ENCODE measurements around the gene CPSF4L. TPM values are rescaled to one million over a fixed set of nuclear protein-coding genes. Genes with fewer than 3 reads are reported as not detected.
A peak's percentile ranks its signal among the peaks of the same experiment; 100 is the strongest.

CPSF4L gene
- total RNA-seq, 1 donor from 2014 or later: not detected

DNA sequence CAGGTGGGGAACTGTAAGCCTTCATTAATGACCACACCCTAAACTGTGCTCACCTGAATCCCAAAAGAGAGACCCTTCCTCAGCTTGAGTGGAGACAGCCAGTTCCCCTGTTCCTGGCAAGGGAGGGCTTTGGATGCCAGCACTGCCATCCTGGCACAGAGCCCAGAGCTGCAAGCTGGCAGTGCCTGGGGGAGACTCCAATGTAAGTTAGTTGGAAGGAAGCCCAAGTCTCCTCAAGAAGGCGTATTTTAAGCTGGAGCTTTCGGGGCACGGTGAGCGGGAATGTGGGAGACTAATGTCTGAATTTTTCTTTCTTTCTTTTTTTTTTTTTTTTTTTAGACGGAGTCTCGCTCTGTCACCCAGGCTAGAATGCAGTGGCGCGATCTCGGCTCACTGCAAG is 45.5 kb upstream of the CPSF4L start:
- Histone ChIP-seq H3K4me3 (no peak overlapping the region), H3K27me3 (ENCODE audit: low read depth) (no peaks in the 10 kb centered on the region), H3K9me3 (no peaks in the 10 kb centered on the region), H3K27ac (peak overlapping the region; percentile 99), H3K4me1 (peaks cover 79% of the 10 kb centered on the region), H3K36me3 (no peaks in the 10 kb centered on the region)
- ATAC-seq (no peak), DNase-seq (no peak)
- intact Hi-C loops (cut with DNase I): no loop called here
- TF ChIP-seq, protein P1, sequence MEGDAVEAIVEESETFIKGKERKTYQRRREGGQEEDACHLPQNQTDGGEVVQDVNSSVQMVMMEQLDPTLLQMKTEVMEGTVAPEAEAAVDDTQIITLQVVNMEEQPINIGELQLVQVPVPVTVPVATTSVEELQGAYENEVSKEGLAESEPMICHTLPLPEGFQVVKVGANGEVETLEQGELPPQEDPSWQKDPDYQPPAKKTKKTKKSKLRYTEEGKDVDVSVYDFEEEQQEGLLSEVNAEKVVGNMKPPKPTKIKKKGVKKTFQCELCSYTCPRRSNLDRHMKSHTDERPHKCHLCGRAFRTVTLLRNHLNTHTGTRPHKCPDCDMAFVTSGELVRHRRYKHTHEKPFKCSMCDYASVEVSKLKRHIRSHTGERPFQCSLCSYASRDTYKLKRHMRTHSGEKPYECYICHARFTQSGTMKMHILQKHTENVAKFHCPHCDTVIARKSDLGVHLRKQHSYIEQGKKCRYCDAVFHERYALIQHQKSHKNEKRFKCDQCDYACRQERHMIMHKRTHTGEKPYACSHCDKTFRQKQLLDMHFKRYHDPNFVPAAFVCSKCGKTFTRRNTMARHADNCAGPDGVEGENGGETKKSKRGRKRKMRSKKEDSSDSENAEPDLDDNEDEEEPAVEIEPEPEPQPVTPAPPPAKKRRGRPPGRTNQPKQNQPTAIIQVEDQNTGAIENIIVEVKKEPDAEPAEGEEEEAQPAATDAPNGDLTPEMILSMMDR (IDR thresholded peaks at IDR 0.05): no peak

DNA sequence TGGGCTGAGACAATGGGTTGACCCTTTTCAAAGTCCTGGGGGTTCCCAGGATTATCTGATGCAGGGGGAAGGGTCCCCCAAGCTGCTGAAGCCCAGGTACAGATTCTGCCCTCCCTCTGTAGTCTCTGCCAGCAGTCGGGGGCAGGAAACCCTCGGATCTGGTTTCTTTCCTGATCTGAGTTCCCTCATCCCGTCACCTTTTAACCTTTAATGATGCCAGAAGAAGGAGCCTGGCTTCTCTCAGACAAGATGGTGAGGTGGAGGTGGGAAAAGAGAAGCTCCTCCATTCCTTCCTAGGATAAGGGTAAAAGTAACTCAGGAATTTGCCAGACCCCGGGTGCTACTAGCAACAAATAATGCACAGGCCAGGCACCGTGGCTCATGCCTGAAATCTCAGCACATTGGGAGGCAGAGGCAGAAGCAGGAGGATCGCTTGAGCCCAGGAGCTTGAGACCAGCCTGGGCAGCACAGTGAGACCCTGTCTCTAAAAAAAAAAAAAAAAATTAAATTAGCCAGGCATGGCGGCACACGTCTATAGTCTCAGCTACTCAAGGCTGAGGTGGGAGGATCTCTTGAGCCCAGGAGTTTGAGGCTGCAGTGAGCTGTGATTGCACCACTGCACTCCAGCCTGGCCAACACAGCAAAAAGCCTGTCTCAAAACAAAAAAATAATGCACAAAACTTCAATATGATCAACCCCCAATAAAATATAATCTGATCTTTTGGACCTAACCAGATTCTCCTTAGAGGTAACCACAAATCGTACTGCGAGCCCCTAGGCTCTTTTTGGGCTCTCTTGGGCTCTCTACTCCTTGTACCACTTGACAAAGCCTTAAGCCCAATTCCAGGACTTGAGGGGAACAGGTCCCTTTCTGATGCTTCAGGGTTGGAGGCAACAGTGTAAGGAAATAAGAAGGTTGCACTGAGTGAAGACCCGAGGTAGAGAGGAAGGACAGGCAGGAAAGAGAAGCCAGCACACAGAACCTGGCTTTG is 44.5 kb upstream of the CPSF4L start:
- Histone ChIP-seq H3K27ac (peak overlapping the region; percentile 99), H3K27me3 (ENCODE audit: low read depth) (no peaks in the 10 kb centered on the region), H3K4me1 (peaks cover 89% of the 10 kb centered on the region), H3K4me3 (peak overlapping the region; percentile 41), H3K36me3 (no peaks in the 10 kb centered on the region), H3K9me3 (no peaks in the 10 kb centered on the region)
- DNase-seq (no peak), ATAC-seq (no peak)
- TF ChIP-seq, protein P1 (IDR thresholded peaks at IDR 0.05): no peak
- intact Hi-C loops (cut with DNase I): no loop called here

DNA sequence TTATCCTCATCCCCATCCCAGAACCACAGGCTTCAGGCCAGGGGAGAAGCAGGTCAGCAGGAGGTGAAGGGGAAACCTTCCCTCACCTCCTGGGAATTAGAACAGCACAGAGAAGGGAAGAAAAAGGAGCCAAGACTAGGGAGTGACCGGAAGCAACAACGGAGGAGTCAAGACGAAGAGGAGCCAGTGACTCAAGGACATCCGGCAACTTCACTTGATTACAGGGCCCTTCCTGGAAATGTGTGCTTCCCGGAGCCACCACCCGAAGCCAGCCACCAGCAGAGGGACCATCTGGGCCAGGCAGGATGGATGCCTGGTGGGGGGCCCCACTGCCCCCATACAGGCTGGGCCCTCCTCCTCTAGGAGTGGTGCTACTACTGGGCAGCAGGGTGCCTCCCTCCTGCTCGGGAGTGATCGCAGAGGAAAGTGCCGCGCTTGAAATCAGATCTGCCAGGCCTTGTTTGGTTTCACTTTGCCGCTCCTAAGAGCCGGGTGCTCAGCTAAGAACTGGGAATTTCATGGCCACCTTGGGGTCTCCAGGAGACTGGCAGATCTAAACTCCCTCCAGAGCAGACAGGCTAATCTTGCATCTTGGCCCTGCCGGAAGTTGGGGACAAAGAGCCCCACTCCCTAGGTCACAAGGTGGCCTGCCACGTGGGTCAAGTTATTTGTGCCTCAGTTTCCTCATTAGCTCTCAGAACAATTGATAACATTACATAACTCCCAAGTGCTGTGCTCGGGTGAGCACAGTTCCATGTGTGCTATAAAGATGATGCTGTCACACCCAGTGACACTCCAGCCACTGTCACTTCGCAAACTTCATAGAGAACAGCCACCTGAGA is 43.5 kb upstream of the CPSF4L start:
- peak; percentile 63 to 68 for ATAC-seq
- Histone ChIP-seq H3K36me3 (no peaks in the 10 kb centered on the region), H3K4me1 (peaks cover 95% of the 10 kb centered on the region), H3K9me3 (no peaks in the 10 kb centered on the region), H3K4me3 (peak overlapping the region; percentile 41), H3K27ac (peak overlapping the region; percentile 99), H3K27me3 (ENCODE audit: low read depth) (no peaks in the 10 kb centered on the region)
- intact Hi-C loops (cut with DNase I): no loop called here
- TF ChIP-seq, protein P1 (IDR thresholded peaks at IDR 0.05): peak; percentile 45
- DNase-seq: peak; percentile 75

DNA sequence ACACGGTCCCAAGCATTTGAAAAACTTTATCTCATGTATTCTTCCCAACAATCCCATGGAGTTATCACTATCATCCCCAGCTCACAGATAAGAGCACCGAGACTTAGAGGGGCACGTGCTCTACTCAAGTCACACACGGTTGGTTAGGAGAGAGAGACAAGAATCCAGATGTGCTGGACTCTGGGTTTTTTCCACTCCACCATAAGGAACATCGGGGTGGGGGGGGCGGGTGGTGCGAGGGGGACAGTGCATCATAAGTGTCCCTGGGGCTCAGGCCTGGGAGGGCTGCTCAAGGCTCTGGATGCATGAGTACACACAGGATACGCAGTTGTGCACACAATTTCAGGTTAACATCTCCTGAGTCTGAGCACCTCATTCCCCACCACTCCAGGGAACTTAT is 42.8 kb upstream of the CPSF4L start:
- Histone ChIP-seq H3K4me1 (peaks cover 95% of the 10 kb centered on the region), H3K4me3 (peak overlapping the region; percentile 41), H3K36me3 (no peaks in the 10 kb centered on the region), H3K27ac (peak overlapping the region; percentile 99), H3K9me3 (no peaks in the 10 kb centered on the region), H3K27me3 (ENCODE audit: low read depth) (no peaks in the 10 kb centered on the region)
- intact Hi-C loops (cut with DNase I): no loop called here
- no peak for DNase-seq
- no peak for ATAC-seq
- TF ChIP-seq, protein P1 (IDR thresholded peaks at IDR 0.05): no peak

DNA sequence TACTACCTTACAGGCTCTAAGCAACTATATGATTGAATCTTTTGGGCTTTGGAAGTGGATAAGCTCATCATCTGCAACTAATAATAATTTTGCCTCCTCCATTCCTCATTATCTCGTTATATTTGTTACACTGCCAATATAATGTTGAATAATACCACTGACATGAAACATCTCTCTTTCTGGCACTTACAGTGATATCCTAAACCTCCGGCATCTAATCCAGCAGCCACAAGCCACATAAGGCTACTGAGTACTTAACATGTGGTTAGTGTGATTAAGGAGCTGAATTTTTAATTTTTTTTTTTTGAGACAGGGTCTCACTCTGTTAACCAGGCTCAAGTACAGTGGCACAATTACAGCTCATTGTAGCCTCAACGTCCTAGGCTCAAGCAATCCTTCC is 40.5 kb upstream of the CPSF4L start:
- intact Hi-C loops (cut with DNase I): no loop called here
- H3K27me3 ChIP-seq (ENCODE audit: low read depth): no peaks in the 10 kb centered on the region
- no peaks in the 10 kb centered on the region for H3K9me3 ChIP-seq
- no peak overlapping the region for H3K4me3 ChIP-seq
- no peaks in the 10 kb centered on the region for H3K36me3 ChIP-seq
- TF ChIP-seq, protein P1 (IDR thresholded peaks at IDR 0.05): no peak
- no peak overlapping the region for H3K27ac ChIP-seq
- peaks cover 88% of the 10 kb centered on the region for H3K4me1 ChIP-seq
- no peak for ATAC-seq
- no peak for DNase-seq

All from lower lobe of right lung (tissue), 2 donors.